A549 treated with Mapracorat at 1 μM for 4 hours (cell line): ENCODE data around the gene AQP11. TPM values are rescaled to one million over a fixed set of nuclear protein-coding genes. Genes with fewer than 3 reads are reported as not detected.

Experiments used
- total RNA-seq: library from RNA; stranded (reverse); fragments of 200-300 nt; extraction: Qiagen RNA extraction; gene quantifications from 5 replicates; pipeline ENCODE4 v1.2.3, GENCODE V29; 2022

The AQP11 gene, protein sequence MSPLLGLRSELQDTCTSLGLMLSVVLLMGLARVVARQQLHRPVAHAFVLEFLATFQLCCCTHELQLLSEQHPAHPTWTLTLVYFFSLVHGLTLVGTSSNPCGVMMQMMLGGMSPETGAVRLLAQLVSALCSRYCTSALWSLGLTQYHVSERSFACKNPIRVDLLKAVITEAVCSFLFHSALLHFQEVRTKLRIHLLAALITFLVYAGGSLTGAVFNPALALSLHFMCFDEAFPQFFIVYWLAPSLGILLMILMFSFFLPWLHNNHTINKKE
- 0.94 to 1.7 TPM (median 1.6 TPM) in 5 replicates for total RNA-seq

DNA sequence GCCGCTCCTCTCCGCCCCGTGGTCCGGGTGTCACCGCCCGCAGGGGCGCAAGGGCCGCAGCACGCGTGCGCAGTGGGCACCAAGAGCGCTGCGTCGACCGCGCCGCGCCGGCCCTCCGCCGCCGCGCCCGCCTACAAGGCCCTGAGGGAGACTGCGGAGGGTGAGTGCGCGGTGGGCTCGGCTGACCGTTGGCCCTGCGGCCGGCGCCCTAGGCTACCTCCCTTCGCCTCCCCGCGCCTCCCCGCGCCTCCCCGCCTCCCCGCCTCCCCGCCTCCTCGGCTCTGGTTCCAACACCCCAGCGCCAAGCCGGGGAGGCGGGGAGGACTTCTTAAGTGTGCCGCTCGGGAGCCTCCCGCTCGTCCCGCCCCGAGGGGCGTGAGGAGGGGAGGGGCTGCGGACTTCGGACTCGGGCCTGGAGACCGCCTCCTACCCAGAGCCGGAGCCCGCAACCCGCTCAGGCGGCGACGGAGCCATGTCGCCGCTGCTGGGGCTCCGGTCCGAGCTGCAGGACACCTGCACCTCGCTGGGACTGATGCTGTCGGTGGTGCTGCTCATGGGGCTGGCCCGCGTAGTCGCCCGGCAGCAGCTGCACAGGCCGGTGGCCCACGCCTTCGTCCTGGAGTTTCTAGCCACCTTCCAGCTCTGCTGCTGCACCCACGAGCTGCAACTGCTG lies at the start of gene AQP11:
TSS of gene AQP11 (plus strand) at position 433 of the 673 bp plus-strand sequence. CDS start at position 473, 40 bp downstream.

DNA sequence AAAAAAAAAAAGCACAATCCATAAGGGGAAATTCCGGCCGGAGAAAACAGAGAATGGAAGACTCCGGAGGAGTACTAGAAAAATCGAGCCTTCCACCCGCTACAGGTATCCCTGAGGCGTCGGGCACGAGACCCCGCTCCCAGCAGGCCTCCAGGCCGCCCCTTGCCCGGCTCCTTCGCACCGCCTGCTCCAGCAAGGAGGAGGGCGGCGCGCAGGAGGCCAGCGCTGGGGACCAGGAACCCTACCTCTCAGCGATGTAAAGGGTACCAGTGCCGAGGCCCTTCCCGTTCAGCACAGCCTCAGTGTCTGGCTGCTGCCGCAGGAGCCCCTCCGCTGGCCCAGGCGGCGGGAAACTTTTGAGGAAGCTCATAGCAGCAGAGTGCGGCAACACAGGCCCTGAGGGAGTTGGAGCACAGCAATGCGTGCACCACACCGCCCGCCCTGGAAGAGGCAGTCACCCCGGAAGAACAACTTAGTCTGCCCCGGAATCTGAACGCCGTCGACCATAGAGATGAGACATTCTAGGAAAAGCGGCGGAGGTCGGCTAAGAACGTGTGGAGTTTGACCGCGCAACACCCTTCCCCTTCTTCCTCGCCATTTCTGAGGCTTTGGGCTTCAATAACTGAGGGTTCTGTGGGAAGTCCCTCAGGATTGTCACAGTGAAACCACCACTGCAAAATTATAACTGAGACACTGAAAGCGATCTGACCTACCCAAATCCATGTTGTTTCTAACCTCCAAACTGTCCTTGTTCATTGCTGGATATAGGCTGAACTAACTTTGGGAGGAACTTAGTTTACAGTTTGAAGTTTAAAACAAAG lies 47.8 kb downstream of the AQP11 start, which contains the start of gene CLNS1A:
TSS of gene CLNS1A (minus strand) at position 450 of the 821 bp plus-strand sequence. CDS start at position 370, 80 bp downstream.

Other genes with a start within 250 kb of the AQP11 start
- 20.6 to 23.5 TPM (median 21.9 TPM) in 5 replicates for gene PAK1, start 115.9 kb upstream of the AQP11 start, total RNA-seq
- 142 to 181 TPM (median 146 TPM) in 5 replicates for gene CLNS1A, start 47.8 kb downstream of the AQP11 start, total RNA-seq
- 12.4 to 19.7 TPM (median 16.9 TPM) in 5 replicates for gene RSF1, start 230.8 kb downstream of the AQP11 start, total RNA-seq
- 23.6 to 40.2 TPM (median 26.1 TPM) in 5 replicates for gene AAMDC, start 231.2 kb downstream of the AQP11 start, total RNA-seq